Left lobe of liver (tissue), 2 donors: ENCODE data around the gene TFF3. TPM values are rescaled to one million over a fixed set of nuclear protein-coding genes. Genes with fewer than 3 reads are reported as not detected.
"Not testable (repeated sequence)": the region's sequence is repeated elsewhere in the genome, so short reads cannot be mapped to it uniquely, and the experiment has no call there.

Experiments used
- ATAC-seq: fragments of 200-7000 bp; cut with Tn5 transposase; one replicate; pipeline ENCODE4 v1.9.1; 2020; ENCODE audit warnings: mild to moderate bottlenecking, moderate library complexity
- DNase-seq: peaks from one replicate; pipeline ENCODE4 v3.0.0-alpha.2; 2020; ENCODE audit warnings: low spot score
- total RNA-seq: library from RNA; stranded (reverse); gene quantifications from one replicate; pipeline ENCODE4 v1.2.1, GENCODE V29; 2021
- donor health status: DM: no; HTN: no; CAD: no; lungs with moderate emphysema.
- donor health status: DM: no; HTN: yes; CAD: no.

Gene TFF3
- total RNA-seq, 1 donor from 2014 or later, result 4.1 TPM

- DNase-seq, result no peak
Observed at GRCh38 chr21:42307106-42307505, 8.1 kb downstream of the TFF3 start.

GRCh38 chr21:42306366-42307035, 8.7 kb downstream of the TFF3 start:
- ATAC-seq (no peak), DNase-seq (no peak)

More at GRCh38 chr21:42307106-42307505, 8.1 kb downstream of the TFF3 start:
- ATAC-seq, result no peak

- DNase-seq, result no peak
- ATAC-seq, result no peak
Observed at GRCh38 chr21:42305707-42306147, 9.5 kb downstream of the TFF3 start.

GRCh38 chr21:42304556-42305454, 10.4 kb downstream of the TFF3 start:
- no peak for ATAC-seq
- DNase-seq, result no peak

- ATAC-seq, result no peak
- no peak for DNase-seq
Observed at GRCh38 chr21:42303443-42303842, 11.8 kb downstream of the TFF3 start.

- no peak for ATAC-seq
- DNase-seq, result no peak
Observed at GRCh38 chr21:42302794-42303193, 12.4 kb downstream of the TFF3 start.

GRCh38 chr21:42302076-42302650, 13.0 kb downstream of the TFF3 start:
- DNase-seq (no peak), ATAC-seq (no peak)

GRCh38 chr21:42301371-42302075, 13.7 kb downstream of the TFF3 start:
- no peak for DNase-seq
- peak; percentile 64 for ATAC-seq

GRCh38 chr21:42300956-42301355, 14.3 kb downstream of the TFF3 start:
- ATAC-seq (no peak), DNase-seq (no peak)

- DNase-seq (no peak), ATAC-seq (no peak)
Observed at GRCh38 chr21:42300045-42300583, 15.1 kb downstream of the TFF3 start.

GRCh38 chr21:42299324-42300044, 15.7 kb downstream of the TFF3 start:
- ATAC-seq, result no peak

GRCh38 chr21:42298657-42299056, 16.6 kb downstream of the TFF3 start:
- no peak for ATAC-seq
- DNase-seq, result no peak

More at GRCh38 chr21:42299324-42300044, 15.7 kb downstream of the TFF3 start:
- DNase-seq, result no peak

GRCh38 chr21:42298237-42298636, 17.0 kb downstream of the TFF3 start:
- no peak for DNase-seq
- no peak for ATAC-seq

- DNase-seq, result no peak
- no peak for ATAC-seq
Observed at GRCh38 chr21:42297377-42297776, 17.8 kb downstream of the TFF3 start.

GRCh38 chr21:42296501-42296900, 18.7 kb downstream of the TFF3 start:
- DNase-seq, result no peak
- no peak for ATAC-seq

GRCh38 chr21:42295845-42296244, 19.4 kb downstream of the TFF3 start:
- DNase-seq (no peak), ATAC-seq (no peak)

- no peak for ATAC-seq
Observed at GRCh38 chr21:42294273-42294880, 20.8 kb downstream of the TFF3 start.

GRCh38 chr21:42293649-42294272, 21.4 kb downstream of the TFF3 start:
- ATAC-seq, result no peak
- no peak for DNase-seq

More at GRCh38 chr21:42294273-42294880, 20.8 kb downstream of the TFF3 start:
- no peak for DNase-seq

- ATAC-seq, DNase-seq: not testable (repeated sequence)
Observed at GRCh38 chr21:42292563-42293142, 22.6 kb downstream of the TFF3 start.
